Gastrocnemius medialis (tissue), 4 donors: Measurements from ENCODE around the gene TFCP2. TPM values are rescaled to one million over a fixed set of nuclear protein-coding genes. Genes with fewer than 3 reads are reported as not detected.
A peak's percentile ranks its signal among the peaks of the same experiment; 100 is the strongest.

Source experiments
- ATAC-seq, 2 donors: fragments of 150-250 bp; one replicate each; pipeline ENCODE4 v1.9.1; 2016
- DNase-seq, 2 donors: peaks; one replicate each; pipeline ENCODE4 v3.0.0-alpha.2; 2019
- H3K27ac ChIP-seq, 4 donors: fragments of 200-600 bp; sonication (generic); 1 replicate in 1 of 4; 2 replicates in 3 of 4; pipeline ENCODE4 v1.5.1; 2016 to 2018; ENCODE audit warnings: mild to moderate bottlenecking in 2 of 4, moderate library complexity in 1 of 4
- H3K27me3 ChIP-seq, 3 donors: fragments of 200-600 bp; sonication (generic) in 2 of 3; 1 replicate in 1 of 3; 2 replicates in 2 of 3; pipeline versions ENCODE4 v1.5.1 to v1.6.0; 2016 to 2019; ENCODE audit warnings: mild to moderate bottlenecking in 1 of 3, moderate library complexity in 1 of 3
- H3K36me3 ChIP-seq, 2 donors: fragments of 200-600 bp; sonication (generic) in 1 of 2; one replicate each; pipeline ENCODE4 v1.5.1; 2017 to 2018
- H3K4me1 ChIP-seq, 2 donors: fragments of 200-600 bp; sonication (generic) in 1 of 2; one replicate each; pipeline ENCODE4 v1.5.1; 2016 to 2017; ENCODE audit warnings: mild to moderate bottlenecking in 2 of 2
- H3K4me3 ChIP-seq, 4 donors: fragments of 200-600 bp; sonication (generic) in 3 of 4; 1 replicate in 1 of 4; 2 replicates in 3 of 4; pipeline ENCODE4 v1.5.1; 2016 to 2019; ENCODE audit warnings: mild to moderate bottlenecking in 2 of 4
- H3K9me3 ChIP-seq, 3 donors: fragments of 200-600 bp; sonication (generic) in 2 of 3; 1 replicate in 1 of 3; 2 replicates in 2 of 3; pipeline ENCODE4 v1.5.1; 2016 to 2019
- CTCF ChIP-seq, 5 experiments: fragments of 450-650 bp in 3 of 5; fragments of 200-600 bp in 2 of 5; sonication (generic) in 2 of 5; IDR thresholded peaks in 4 of 5; conservative IDR thresholded peaks in 1 of 5; 1 replicate in 4 of 5; 2 replicates in 1 of 5; pipeline ENCODE4 v1.5.1; 2016 to 2019; ENCODE audit warnings: antibody characterized with exemption in 5 of 5, mild to moderate bottlenecking in 3 of 5, moderate library complexity in 3 of 5
- POLR2A ChIP-seq, 2 donors: fragments of 450-650 bp; IDR thresholded peaks; one replicate each; pipeline ENCODE4 v1.6.1; 2017; ENCODE audit warnings: antibody characterized with exemption in 2 of 2, mild to moderate bottlenecking in 2 of 2, moderate library complexity in 2 of 2
- in situ Hi-C, 4 donors: fragments of 200-750 bp; cut with MboI; loops; one replicate each; pipeline versions ENCODE4 v1.15.0 to v1.8.0; 2017; ENCODE audit warnings: low sequenced_read_pairs in 4 of 4
- intact Hi-C: fragments of 100-400 bp; cut with DNase I; formaldehyde crosslinking; loops from one replicate; pipeline ENCODE4 v1.15.1; 2023; ENCODE audit warnings: low total_unique reads
- total RNA-seq, 4 donors: library from RNA; depleted of rRNA; stranded (reverse); fragments of >200 nt; gene quantifications; one replicate each; pipeline versions ENCODE4 v1.1.0 to v1.2.3, GENCODE V29; 2016

The TFCP2 gene
- total RNA-seq, 4 donors from 2014 or later, result 8.9 to 14.2 (median 10.8) TPM

GRCh38 chr12:51183816-51184215 lies 10.9 kb upstream of the TFCP2 start:
- no peak overlapping the region for H3K4me3 ChIP-seq

GRCh38 chr12:51183349-51183748 lies 10.4 kb upstream of the TFCP2 start:
- DNase-seq (no peak), ATAC-seq (no peak)
- TF ChIP-seq CTCF (IDR thresholded peaks at IDR 0.05 in 4 of 5, conservative IDR thresholded peaks at IDR 0.05 in 1 of 5) (no peak), POLR2A (IDR thresholded peaks at IDR 0.05) (no peak)
- Histone ChIP-seq H3K4me3 (no peak overlapping the region), H3K9me3 (no peaks in the 10 kb centered on the region), H3K36me3 (no peaks in the 10 kb centered on the region), H3K27me3 (no peaks in the 10 kb centered on the region), H3K4me1 (peaks cover 16 to 32% of the 10 kb centered on the region in 2 donors), H3K27ac (peak overlapping the region; percentile 62 to 77 (median 70))
- intact Hi-C loops (loop anchor here (1.0 kb wide), 1 partner anchor 9 kb away; no protein-coding TSS in a partner anchor), in situ Hi-C loops (no loop called here)

More at GRCh38 chr12:51183816-51184215, 10.9 kb upstream of the TFCP2 start:
- H3K27ac ChIP-seq, result peak overlapping the region; percentile 62 to 77 (median 70)
- peak; percentile 82 to 89 for ATAC-seq
- H3K27me3 ChIP-seq, result no peaks in the 10 kb centered on the region
- intact Hi-C loops, result loop anchor here (1.0 kb wide), 1 partner anchor 10 kb away; no protein-coding TSS in a partner anchor
- in situ Hi-C loops, result no loop called here
- H3K4me1 ChIP-seq, result peaks cover 18 to 36% of the 10 kb centered on the region in 2 donors
- no peaks in the 10 kb centered on the region for H3K36me3 ChIP-seq
- no peak for TF ChIP-seq CTCF (IDR thresholded peaks at IDR 0.05 in 4 of 5, conservative IDR thresholded peaks at IDR 0.05 in 1 of 5)
- peak in 1 of 2 donors; percentile 21 for TF ChIP-seq POLR2A (IDR thresholded peaks at IDR 0.05)
- peak; percentile 56 to 85 for DNase-seq
- H3K9me3 ChIP-seq, result no peaks in the 10 kb centered on the region

- ATAC-seq (no peak), DNase-seq (no peak)
- Histone ChIP-seq H3K4me1 (peaks cover 0 to 14% of the 10 kb centered on the region in 2 donors), H3K27ac (no peak overlapping the region), H3K4me3 (no peak overlapping the region), H3K36me3 (no peaks in the 10 kb centered on the region), H3K9me3 (no peaks in the 10 kb centered on the region), H3K27me3 (no peaks in the 10 kb centered on the region)
- no peak for TF ChIP-seq POLR2A (IDR thresholded peaks at IDR 0.05)
- no peak for TF ChIP-seq CTCF (IDR thresholded peaks at IDR 0.05 in 4 of 5, conservative IDR thresholded peaks at IDR 0.05 in 1 of 5)
- intact Hi-C loops, result no loop called here
- in situ Hi-C loops, result no loop called here
Observed at GRCh38 chr12:51181558-51181957, 8.6 kb upstream of the TFCP2 start.

GRCh38 chr12:51177897-51178296 lies 5.0 kb upstream of the TFCP2 start:
- intact Hi-C loops, result loop anchor here (10.0 kb wide), 1 partner anchor 53 kb away; no protein-coding TSS in a partner anchor
- Histone ChIP-seq H3K27ac (no peak overlapping the region), H3K36me3 (no peaks in the 10 kb centered on the region), H3K9me3 (no peaks in the 10 kb centered on the region), H3K4me3 (no peak overlapping the region), H3K27me3 (no peaks in the 10 kb centered on the region), H3K4me1 (peaks cover 0 to 4% of the 10 kb centered on the region in 2 donors)
- in situ Hi-C loops, result loop anchor here in 1 of 4 donors (10.0 kb wide), 1 partner anchor 57 kb away; the partner anchor contains the start of gene DAZAP2
- DNase-seq (no peak), ATAC-seq (no peak)
- no peak for TF ChIP-seq CTCF (IDR thresholded peaks at IDR 0.05 in 4 of 5, conservative IDR thresholded peaks at IDR 0.05 in 1 of 5)
- no peak for TF ChIP-seq POLR2A (IDR thresholded peaks at IDR 0.05)
